Fibroblast of upper back skin (primary cell): ENCODE results near the gene KCNQ2.

Source experiments
- DNase-seq: peaks from one replicate; pipeline ENCODE4 v3.0.0-alpha.2; 2013

KCNQ2 gene

DNA sequence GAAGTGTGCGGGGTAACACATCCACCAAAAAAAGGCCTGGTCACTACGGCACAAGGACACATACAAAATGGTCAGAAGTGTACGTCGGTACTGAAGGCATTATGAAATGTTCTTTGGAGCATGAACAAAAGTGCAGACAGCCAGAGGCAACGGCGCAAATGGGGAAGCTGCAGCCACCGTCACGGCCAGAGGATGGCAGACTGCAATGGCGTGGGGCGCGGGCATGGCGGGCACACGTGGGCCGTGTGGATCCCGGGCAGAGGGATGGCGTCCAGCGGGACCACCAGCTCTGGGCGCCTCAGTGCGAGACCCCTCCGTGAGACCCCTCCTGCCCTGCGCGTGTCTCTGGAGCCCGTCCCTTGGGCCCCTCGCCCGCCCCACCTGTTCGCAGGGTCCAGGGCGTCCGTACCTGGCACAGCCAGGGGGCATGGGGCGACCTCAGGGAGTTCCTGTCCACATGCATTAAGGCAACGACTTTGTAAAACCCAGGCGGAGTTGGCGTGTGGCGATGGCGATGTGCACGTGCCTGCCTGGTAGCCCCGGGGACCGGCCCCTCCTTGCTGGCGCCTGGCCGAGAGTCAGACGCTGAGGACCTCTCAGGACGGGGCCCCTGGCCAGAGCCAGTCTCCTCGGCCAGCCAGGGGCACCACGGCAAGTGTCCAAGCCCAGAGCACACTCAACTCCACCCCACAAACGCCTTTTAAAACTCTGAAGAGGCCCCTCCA is 71.8 kb downstream of the KCNQ2 start:
- no peak for DNase-seq

DNA sequence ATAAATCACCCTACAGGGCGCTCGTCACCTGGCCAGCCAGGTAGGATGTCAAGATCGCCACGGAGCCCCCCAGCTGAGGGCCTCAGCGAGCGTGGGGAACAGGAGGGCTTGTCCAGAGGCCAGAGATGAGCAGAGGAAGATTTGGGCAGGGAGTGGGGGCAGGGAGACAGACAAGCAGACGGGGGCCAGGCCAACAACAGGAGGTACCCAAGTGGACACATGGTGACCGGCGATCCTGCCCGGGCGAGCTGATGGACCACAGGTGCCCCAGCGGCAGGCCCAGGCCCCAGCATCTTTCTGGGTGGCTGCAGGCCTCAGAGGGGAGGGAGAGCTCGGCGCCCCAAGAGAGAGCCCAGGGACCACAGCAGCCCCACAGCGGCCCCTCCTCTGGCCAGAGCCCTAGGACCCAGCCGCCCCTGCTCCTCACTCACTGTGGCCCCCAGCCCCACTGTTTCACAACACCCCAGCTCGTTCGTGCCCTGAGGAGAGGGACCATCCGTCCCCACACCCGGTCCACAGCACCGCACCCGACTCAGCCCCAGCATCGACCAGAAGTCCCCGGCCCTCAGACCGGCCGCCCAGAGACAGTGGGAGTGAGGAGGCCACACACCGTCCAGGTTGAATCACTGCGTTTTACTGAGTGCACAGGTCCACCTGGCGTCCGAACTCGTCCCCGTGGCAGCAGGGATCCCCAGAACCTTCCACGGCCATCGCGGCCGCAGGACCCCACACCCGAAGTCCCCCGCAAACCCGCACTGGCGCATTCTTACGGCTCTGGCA is 72.7 kb downstream of the KCNQ2 start:
- DNase-seq = no peak

GRCh38 chr20:63398744-63399514 is 73.5 kb downstream of the KCNQ2 start:
- DNase-seq = no peak

GRCh38 chr20:63397946-63398450 is 74.5 kb downstream of the KCNQ2 start:
- DNase-seq = no peak

DNA sequence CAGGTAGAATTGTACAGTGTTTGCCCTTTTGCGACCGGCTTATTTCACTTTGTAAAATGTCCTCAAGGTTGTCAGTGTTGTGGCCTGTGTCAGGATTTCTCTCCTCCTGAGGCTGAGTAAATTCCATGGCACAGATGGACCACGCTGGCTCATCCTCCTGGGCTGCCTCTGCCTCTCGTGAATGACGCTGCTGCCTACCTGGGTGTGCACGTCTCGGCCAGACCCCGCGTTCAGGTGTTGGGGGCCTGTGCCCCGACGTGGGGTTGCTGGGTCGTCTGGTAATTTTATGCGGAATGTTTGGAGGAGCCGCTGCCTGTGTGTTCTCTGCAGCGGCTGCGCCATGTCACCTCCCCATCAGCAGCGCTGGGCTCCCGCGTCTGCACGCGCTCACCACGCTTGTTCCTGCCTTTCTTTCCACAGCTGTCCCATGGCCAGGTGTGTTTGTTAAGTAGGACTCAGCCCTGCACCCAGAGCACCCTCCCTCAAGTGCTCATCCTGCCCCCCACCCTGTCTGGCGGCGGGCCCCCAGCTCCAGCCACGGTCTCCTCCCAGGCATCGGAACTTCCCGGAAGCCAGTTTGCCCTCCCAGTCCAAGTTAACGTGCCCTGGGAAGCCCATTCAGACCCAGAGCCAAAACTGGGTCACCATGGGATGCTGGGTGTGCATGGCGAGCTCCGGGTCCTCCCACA is 75.2 kb downstream of the KCNQ2 start:
- DNase-seq = no peak

GRCh38 chr20:63396300-63396699 is 76.2 kb downstream of the KCNQ2 start:
- DNase-seq = no peak

GRCh38 chr20:63395723-63396122 is 76.7 kb downstream of the KCNQ2 start:
- no peak for DNase-seq

GRCh38 chr20:63394920-63395455 is 77.5 kb downstream of the KCNQ2 start:
- DNase-seq = no peak

- DNase-seq = peak; percentile 4
Measured at GRCh38 chr20:63394069-63394919, 78.2 kb downstream of the KCNQ2 start.

- no peak for DNase-seq
Measured at GRCh38 chr20:63393566-63393965, 78.9 kb downstream of the KCNQ2 start.

DNA sequence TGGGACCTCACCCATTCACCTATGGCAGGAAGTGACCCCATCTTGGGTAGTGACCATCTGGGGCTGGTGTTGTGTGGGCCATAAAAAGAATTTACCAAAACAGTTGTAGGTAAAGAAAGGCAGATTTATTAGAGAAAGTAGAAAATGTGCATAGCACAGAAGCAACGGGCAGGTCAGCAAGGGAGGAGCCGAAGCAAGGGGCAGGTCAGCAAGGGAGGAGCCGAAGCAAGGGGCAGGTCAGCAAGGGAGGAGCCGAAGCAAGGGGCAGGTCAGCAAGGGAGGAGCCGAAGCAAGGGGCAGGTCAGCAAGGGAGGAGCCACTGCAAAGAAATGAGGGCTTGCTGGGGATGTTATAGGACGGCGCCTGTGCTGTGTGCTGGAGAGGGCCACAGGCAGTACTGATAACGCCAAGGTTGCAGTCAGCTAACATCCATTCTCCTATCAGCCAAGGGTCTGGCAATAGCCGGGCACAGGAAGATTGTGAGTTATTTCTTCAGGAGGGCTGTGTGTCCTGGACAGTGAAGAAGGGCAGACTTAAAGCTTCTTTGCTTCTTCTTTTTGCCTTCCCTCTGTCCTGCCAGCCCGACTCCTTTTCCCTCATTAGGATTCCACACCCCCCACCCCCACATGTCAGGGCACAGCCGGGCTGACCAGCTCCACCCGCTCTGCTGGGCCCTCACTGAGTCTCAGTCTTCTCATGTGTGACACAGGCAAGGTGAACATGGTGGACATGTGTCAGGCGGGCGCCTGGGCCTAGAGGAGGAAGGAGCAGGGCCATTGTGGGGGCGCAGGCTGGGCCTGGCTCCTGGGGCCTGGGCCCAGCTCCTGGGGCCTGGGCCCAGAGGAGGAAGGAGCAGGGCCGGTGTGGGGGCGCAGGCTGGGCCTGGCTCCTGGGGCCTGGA is 79.7 kb downstream of the KCNQ2 start:
- no peak for DNase-seq

DNA sequence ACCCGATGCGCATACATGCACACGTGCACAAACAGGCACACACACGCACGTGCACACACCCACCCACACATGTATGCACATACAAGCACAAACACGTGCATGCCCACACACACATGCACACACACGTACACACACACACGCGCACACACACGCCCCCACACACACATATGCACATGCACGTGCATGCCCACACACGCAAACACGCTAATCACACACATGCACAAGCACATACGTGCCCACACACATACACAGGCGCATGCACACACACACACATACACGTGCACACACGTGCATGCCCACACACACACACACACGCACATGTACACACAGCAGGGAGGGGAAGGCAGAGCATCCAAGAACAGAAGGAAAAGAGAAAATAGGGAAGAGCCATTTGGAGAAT is 84.5 kb downstream of the KCNQ2 start:
- DNase-seq = no peak

- no peak for DNase-seq
Measured at GRCh38 chr20:63387393-63387792, 85.1 kb downstream of the KCNQ2 start.

- no peak for DNase-seq
Measured at GRCh38 chr20:63386491-63386890, 86.0 kb downstream of the KCNQ2 start.

GRCh38 chr20:63385819-63386218 is 86.6 kb downstream of the KCNQ2 start:
- no peak for DNase-seq

GRCh38 chr20:63384336-63384735 is 88.1 kb downstream of the KCNQ2 start:
- no peak for DNase-seq

DNA sequence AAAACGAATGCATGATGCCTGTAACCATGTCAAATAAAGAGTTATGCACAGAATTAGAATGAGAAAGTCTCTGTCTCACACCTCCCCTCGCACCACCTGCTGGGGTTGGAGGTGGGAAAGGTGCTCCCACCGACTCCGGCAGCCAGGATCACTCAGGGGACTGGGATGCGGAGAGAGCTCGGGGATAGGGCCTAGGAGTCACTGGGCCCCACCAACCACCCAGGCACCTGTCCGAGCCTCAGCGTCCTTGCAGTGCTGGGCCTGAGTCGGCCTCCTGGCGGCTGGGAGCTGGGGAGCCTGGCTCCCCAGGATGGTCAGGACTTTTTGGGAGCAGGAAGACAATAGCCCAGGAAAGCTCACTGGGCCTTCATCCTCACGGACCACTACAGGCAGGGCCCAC is 88.9 kb downstream of the KCNQ2 start:
- no peak for DNase-seq

DNA sequence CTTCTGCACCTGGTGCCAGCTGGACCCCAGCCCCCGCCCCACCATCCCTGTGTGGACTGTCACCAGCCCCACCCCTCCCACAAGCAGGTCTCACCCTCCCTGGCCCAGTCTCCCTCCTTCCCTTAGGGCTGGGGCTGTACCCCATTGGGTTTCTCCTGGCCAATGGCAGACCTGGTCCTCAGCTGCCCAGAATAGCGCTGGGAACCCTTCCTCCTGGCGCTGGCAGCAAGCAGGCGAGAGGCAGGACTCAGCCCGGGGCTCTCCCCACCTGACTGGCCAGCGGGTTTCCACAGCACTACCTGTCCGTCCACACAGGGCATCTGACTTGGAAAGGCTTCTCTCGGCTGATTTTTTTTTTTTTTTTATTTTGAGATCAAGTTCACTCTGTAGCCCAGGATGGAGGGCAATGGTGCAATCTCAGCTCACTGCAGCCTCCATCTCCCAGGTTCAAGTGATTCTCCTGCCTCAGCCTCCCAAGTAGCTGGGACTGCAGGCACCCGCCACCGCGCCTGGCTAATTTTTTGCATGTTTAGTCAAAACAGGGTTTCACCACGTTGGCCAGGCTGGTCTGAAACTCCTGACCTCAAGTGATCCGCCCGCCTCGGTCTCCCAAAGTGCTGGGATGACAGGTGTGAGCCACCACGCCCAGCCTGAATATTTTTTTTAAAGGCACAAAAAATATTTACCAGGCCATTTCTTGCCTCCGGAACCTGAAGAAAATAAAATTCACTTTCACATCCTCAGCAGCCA is 89.7 kb downstream of the KCNQ2 start:
- no peak for DNase-seq

- DNase-seq = no peak
Measured at GRCh38 chr20:63381781-63382431, 90.5 kb downstream of the KCNQ2 start.
